ENCODE data around the gene DPF3.

Gene DPF3

GRCh38 chr14:72583316-72584272, 310.3 kb downstream of the DPF3 start:
- DNase-seq: no peak

DNA sequence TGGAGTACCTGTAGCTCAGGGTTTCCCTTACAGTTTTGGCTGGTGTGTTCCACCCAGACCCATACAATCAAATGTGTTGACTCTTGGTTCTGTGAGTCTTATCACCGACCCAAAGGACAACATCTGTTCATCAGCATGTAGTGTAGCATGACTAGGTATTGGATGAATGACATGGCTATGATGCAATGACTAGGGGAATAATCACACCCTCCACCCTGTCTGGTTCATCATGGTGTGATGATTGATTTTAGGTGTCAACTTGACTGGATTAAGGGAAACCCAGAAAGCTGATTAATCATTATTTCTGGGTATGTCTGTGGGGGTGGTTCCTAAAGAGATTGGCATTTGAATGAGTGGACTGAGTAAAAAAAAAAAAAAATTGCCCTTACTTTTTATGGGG, 311.3 kb downstream of the DPF3 start:
- no peak for DNase-seq

- no peak for DNase-seq
These were observed 315.4 kb downstream of the DPF3 start for GRCh38 chr14:72578514-72578913.

- DNase-seq: no peak
These were observed 316.4 kb downstream of the DPF3 start for GRCh38 chr14:72577521-72577920.

DNA sequence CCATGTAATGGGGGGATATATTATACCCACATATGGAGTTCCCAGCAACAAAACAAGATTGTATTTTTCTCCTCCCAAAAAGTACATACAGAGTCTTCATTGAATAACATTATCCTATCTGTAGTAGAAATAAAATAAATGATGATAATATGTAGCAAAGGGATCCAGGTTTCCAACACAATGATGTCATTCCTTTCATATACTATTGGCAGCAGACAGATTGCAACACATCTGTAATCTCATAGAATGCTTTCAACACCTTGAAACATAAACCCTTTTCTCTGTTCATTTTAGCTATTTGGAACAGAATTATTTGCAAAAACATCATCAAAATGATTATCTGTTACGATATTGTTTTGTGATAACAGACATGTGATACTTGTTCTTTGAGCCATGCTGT, 317.6 kb downstream of the DPF3 start:
- DNase-seq: no peak

GRCh38 chr14:72574715-72575114, 319.2 kb downstream of the DPF3 start:
- no peak for DNase-seq

GRCh38 chr14:72573725-72574417, 320.0 kb downstream of the DPF3 start:
- no peak for DNase-seq
